C4-2B (cell line): ENCODE results near the gene TAP1.

Experiments used
- H3K27ac ChIP-seq: fragments of 450-650 bp; 2 replicates; pipeline ENCODE4 v1.5.1; 2017
- CTCF ChIP-seq: fragments of 450-650 bp; conservative IDR thresholded peaks from 2 replicates; pipeline ENCODE4 v1.5.1; 2017; ENCODE audit warnings: mild to moderate bottlenecking
- ZFX ChIP-seq: fragments of 450-650 bp; IDR thresholded peaks from 2 replicates; pipeline ENCODE4 v1.6.1; 2017

TAP1 gene

DNA sequence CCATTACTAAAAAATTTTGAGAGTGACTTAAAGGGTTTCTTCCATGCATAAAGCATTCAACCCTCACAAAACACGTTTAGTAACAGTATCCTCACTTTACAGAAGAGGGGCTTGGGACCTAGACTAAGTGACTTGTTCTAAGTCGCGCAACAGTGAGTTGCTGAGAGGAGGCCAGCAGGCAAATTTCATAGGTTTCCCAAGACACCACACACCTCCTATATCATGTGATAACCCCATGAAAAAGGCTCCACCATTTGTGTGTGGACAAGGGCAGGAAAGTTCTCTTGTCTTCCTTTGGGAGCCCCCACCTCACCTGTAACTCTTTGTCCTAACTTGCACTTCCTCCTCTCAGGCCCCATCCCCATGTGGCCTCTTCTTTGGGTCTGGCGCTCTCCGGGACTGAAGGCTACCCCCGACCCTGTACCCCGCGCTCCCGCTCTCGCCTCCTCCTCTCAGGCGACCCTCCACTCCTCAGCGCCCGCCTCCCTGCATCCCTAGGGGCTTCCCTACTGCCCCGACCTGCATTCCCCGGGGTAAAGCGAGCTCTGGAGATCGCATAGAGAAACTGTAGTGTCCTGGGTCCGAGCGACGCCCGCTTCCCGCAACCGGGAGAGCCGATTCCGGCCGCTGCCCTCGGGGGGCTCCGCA lies 10.0 kb downstream of the TAP1 start:
- TF ChIP-seq CTCF (no peak), ZFX (no peak)
- H3K27ac ChIP-seq, result no peak overlapping the region

GRCh38 chr6:32842690-32843089 lies 10.8 kb downstream of the TAP1 start:
- H3K27ac ChIP-seq, result no peak overlapping the region
- no peak for TF ChIP-seq ZFX

- H3K27ac ChIP-seq, result no peak overlapping the region
- TF ChIP-seq ZFX (no peak), CTCF (no peak)
These were observed 11.4 kb downstream of the TAP1 start for GRCh38 chr6:32842021-32842650.

- TF ChIP-seq CTCF, result no peak
- no peak for TF ChIP-seq ZFX
- no peak overlapping the region for H3K27ac ChIP-seq
These were observed 12.8 kb downstream of the TAP1 start for GRCh38 chr6:32840604-32841246.

DNA sequence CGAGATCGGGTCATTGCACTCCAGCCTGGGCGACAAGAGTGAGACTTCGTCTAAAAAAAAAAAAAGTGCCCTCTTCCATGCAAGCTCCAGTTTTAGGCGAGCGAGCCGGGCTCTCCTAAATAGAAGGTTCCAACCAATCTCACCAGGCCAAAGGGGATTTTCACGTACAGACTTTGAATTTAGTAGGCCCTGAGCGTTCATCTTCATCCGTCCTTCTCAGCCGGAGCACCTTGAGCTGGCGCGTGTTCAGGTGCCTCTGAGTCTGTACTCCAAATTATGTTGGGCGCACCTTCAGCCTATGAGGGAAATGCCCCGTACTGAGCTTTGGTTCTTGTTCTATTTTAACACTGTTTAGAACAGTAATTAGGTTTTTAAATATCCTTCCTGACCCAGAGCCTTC lies 14.1 kb downstream of the TAP1 start:
- H3K27ac ChIP-seq, result peak overlapping the region; percentile 71; the same call in 1 of the 2 replicates
- TF ChIP-seq CTCF (no peak), ZFX (no peak)

GRCh38 chr6:32838114-32838958 lies 15.2 kb downstream of the TAP1 start, which contains the start of gene TAP2:
TSS of gene TAP2 (minus strand) at chr6:32838739. CDS start at chr6:32838233, 506 bp downstream.
- peak; percentile 98 for TF ChIP-seq CTCF
- TF ChIP-seq ZFX, result no peak
- peak within 1 kb of the TSS; percentile 71 for H3K27ac ChIP-seq

GRCh38 chr6:32837651-32838113 lies 15.8 kb downstream of the TAP1 start:
- peak overlapping the region; percentile 71 for H3K27ac ChIP-seq

More at GRCh38 chr6:32837651-32838113, 15.8 kb downstream of the TAP1 start:
- no peak for TF ChIP-seq ZFX
- no peak for TF ChIP-seq CTCF
